Pulmonary artery endothelial cell (primary cell): ENCODE results near the gene SLC29A2. TPM values are rescaled to one million over a fixed set of nuclear protein-coding genes. Genes with fewer than 3 reads are reported as not detected.

Experiments used
- DNase-seq: peaks from one replicate; pipeline ENCODE4 v3.0.0-alpha.2; 2011; ENCODE audit warnings: low read depth, low spot score
- total RNA-seq: library from RNA; depleted of rRNA; stranded (reverse); fragments of >200 nt; gene quantifications from 2 replicates; pipeline ENCODE4 v1.2.3, GENCODE V29; 2014

Gene SLC29A2
- 0.33 and 0.85 TPM in 2 replicates for total RNA-seq

DNA sequence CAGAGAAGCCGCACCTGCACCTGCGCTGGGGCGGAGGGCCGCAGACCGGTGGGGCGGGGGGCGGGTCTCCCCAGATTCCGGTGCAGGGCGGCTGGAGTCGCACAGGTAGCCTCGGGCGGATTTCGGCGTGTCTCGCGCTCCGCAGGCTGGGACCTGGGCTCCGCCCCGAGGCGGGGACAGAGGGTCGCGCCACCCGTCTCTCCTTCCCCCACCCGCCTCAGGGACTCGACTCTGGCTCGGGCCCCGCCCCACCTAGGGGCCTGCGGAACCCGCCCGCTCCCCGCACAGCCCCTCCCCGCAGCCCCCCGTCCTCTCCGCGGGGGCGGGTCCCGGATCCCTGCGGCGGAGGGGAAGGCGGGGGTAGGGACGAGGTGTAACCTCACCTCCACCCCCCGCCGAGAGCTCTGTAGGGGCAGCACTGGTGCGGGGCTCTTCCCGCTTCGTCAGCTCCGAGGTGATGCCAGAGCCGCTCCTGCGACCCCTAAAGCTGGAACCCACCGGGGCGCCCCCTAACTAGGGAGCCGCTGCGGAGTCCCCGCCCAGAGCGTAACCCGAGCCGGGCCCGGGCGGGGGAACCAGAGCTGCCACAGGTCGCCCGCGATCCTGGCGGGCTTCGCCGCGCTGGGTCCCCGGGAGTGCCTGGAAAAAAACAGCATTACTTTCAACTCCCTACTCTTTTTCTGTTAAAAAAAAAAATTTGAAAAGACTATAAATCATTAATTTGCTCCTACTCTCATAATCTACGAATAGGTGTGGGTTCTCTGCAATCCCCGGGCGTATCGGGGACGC is at the start of gene SLC29A2:
SLC29A2 (minus strand) TSS at position 134 of the 789 bp plus-strand sequence. CDS start 169 bp downstream, outside the sequence.
- no peak for DNase-seq

DNA sequence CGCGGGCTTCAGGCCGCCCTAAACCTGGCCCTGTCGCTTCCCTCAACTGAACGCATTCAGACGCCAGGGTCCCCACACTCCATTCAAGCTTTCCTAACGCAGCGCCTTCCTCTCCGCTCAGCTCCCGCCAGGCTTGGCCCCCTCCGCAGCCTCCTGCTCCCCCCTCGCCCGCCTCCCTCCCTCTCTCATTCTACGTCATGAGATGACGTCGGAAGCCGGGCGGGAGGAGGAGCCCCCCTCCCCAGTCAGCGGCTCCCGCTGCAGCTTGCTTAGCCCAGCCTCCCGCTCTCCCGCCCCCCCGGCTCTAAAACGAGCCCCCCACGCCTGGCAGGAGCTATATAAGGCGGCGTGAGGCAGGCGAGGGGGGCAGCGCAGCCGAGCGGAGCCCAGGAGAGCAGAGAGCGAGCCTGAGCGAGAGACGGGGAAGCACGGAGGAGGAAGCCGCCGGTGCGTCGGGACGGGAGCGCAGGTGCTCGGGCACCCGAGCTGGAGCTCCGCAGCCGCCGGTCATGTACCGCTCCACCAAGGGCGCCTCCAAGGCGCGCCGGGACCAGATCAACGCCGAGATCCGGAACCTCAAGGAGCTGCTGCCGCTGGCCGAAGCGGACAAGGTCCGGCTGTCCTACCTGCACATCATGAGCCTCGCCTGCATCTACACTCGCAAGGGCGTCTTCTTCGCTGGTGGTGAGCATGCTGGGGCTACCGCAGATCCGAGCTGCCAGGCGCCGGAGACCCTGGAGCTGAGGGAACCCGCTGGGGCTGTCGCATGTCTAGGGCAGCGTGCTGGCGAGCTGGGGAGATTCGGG is 49.3 kb upstream of the SLC29A2 start, which contains the start of gene NPAS4:
NPAS4 (plus strand) TSS at position 365 of the 806 bp plus-strand sequence; CDS start at position 510, 145 bp downstream.
- DNase-seq: no peak

- DNase-seq: no peak
Observed at GRCh38 chr11:66419825-66420224, 48.3 kb upstream of the SLC29A2 start.

GRCh38 chr11:66418986-66419308 is 47.4 kb upstream of the SLC29A2 start:
- no peak for DNase-seq

DNA sequence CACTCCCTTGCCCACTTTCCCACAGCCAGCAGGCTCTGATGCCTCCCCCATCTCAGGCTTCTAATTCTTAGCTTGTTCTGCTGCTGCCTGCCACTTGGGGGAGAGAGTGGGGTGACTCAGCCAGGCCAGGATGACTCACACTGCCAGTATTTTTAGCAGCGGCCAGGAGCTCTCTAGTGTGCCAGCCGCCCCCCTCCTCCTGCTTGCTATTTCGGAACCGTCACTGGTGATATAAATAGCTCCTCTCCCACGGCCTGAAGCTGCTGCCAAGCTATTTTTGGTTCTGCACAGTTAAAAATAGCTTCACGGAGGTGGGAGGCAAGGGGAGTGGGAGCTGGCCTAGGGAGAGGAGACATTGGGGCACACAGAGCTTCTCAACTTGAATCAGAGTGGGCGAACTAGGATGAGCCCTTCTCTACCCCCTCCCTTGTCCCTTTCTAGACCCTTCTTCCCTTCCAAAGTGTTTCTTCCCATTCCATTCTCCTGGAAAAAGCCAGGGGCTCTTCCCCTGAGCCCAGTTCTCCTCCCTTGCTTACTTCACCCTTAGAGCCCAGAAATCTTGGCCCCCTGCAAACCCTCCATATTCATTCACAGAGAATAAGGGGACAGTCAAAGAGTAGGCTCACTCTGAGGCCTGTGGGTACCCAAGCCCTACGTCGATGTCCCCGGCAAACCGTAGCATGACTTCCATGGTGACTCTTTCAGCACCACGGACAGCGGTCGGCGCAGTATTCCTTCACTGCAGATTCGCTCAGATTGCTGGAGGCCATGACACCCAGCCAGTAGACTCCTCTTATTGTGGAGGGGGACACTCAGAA is 46.8 kb upstream of the SLC29A2 start:
- DNase-seq: peak; percentile 19

GRCh38 chr11:66417000-66417399 is 45.4 kb upstream of the SLC29A2 start:
- no peak for DNase-seq

GRCh38 chr11:66415423-66415822 is 43.9 kb upstream of the SLC29A2 start:
- DNase-seq: no peak

DNA sequence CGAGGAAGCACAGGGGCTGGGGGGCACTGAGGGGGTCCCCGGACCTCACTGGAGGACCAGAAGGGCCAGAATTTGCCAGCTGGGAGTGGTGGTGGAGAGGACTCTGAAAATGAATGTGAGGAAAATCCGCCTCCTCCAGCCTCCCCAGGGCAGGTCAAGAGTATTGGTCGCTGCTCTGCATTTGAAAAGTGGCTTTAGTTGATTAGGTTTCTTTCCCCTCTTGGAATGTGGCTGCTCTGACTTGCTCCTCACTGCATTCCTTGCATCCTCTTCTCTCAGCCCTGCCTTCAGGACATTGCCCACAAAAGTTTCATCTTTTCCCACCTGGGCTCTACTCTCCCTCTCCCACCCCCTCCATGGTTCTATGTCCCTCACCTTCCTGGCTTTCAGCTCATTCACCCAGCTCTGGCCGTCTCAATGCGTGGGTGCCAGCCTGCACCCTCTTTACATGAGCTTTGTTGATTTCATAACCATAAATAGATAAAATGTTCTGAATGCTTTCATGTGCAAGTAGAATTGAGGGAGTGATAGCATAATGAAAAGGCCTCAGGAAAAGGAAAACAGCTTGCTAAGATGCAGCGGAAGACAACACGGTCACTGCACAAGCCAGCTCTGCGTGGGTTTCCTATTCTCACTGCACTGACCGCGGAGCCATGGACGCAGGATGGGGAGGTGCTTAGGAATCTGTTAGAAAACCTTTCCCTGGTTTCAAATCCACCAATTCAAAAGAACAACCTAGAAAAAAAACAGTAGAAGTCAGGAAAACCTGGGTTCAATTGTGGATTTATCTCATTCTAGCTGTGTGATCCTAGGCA is 42.8 kb upstream of the SLC29A2 start:
- DNase-seq: no peak

GRCh38 chr11:66413167-66413566 is 41.6 kb upstream of the SLC29A2 start:
- no peak for DNase-seq

GRCh38 chr11:66412110-66412509 is 40.5 kb upstream of the SLC29A2 start:
- DNase-seq: no peak

GRCh38 chr11:66411323-66411722 is 39.8 kb upstream of the SLC29A2 start:
- no peak for DNase-seq

- DNase-seq: no peak
Observed at GRCh38 chr11:66410191-66410590, 38.6 kb upstream of the SLC29A2 start.

GRCh38 chr11:66409226-66409625 is 37.7 kb upstream of the SLC29A2 start:
- no peak for DNase-seq

GRCh38 chr11:66408488-66409214 is 37.1 kb upstream of the SLC29A2 start:
- peak; percentile 40 for DNase-seq

GRCh38 chr11:66407651-66408050 is 36.1 kb upstream of the SLC29A2 start:
- no peak for DNase-seq

GRCh38 chr11:66393954-66394353 is 22.4 kb upstream of the SLC29A2 start:
- DNase-seq: no peak

GRCh38 chr11:66391322-66391721 is 19.8 kb upstream of the SLC29A2 start:
- DNase-seq: no peak

DNA sequence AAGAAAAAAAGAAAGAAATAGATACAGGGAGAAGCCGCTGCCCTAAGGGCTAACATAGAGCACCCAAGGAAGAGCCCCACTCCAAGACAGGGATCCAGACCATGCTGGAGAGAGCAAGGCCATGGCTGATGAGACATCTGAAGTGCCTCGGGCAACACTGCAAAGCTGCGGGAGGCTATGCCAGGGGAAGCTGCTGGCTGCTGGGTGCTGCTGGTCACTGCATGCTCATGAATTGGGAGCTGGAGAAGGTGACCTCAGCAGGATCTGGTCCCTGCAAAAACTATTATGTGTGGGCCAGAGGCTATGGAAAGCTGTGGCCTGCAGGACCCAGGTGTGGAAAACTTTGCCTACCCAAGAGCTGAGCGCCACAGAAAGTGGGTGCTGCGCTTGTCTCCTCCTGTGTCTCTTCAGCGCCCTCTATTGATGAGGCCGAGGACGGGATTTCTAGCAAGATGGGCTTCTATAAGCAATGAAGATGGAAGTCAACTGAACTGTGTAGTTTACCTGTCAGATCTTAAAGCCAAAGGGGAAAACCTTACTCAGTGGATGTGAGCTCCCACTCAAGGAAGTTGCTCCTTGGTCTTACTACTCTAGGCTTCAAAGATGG is 17.3 kb upstream of the SLC29A2 start:
- DNase-seq: no peak

- DNase-seq: no peak
Observed at GRCh38 chr11:66386171-66387069, 14.9 kb upstream of the SLC29A2 start.
